NCI-H2029 treated with DMSO at 0.1 percent for 48 hours (cell line): Measurements from ENCODE around the gene C19orf73.
"Not testable (repeated sequence)": the region's sequence is repeated elsewhere in the genome, so short reads cannot be mapped to it uniquely, and the experiment has no call there.

ENCODE experiments used
- DNase-seq: peaks from one replicate; lab custom pipeline; 2025; lab: John Stamatoyannopoulos, UW

C19orf73 gene

DNA sequence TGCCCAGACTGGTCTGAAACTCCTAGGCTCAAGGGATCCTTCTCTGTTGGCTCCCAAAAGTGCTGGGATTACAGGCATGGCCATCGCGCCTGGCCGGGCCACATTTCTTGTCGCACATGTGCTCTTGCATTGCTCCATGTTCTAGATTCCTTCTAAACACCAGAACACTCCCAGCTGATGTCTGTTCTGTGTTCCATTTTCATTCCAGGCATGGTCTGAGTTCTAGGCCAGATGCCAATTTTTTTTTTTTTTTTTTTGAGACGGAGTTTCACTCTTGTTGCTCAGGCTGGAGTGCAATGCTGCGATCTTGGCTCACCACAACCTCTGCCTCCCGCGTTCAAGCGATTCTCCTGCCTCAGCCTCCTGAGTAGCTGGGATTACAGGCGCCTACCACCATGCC, 2.9 kb upstream of the C19orf73 start:
- not testable (repeated sequence) for DNase-seq

GRCh38 chr19:49120868-49121267, 1.9 kb upstream of the C19orf73 start:
- no peak for DNase-seq

DNA sequence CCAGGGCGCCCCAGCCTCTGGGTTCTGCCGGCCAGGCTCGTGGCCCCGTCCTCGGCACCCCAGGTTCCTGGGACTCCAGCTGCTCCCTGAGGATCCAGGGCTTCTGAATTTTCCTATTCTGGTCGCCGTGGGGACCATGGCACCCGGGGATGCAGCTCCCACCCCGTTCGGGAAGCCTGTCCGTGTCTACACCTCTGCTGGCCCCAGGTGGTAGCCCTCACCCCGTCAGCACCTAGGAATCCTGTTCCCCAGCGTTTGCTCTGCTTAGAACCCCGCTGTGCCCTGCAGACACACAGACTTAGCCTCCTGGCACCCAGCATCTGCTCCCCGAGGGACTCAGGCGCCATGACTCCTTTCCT, 1.4 kb upstream of the C19orf73 start:
- DNase-seq: no peak

GRCh38 chr19:49119411-49120324, 725 bp upstream of the C19orf73 start, which contains the start of gene PPFIA3:
Gene PPFIA3 (plus strand): TSS chr19:49119544. CDS start chr19:49127874, 8,330 bp downstream.
- no peak for DNase-seq

- DNase-seq: no peak
These were observed 1.0 kb downstream of the C19orf73 start for GRCh38 chr19:49117677-49118564.

GRCh38 chr19:49116544-49116943, 2.4 kb downstream of the C19orf73 start:
- no peak for DNase-seq

DNA sequence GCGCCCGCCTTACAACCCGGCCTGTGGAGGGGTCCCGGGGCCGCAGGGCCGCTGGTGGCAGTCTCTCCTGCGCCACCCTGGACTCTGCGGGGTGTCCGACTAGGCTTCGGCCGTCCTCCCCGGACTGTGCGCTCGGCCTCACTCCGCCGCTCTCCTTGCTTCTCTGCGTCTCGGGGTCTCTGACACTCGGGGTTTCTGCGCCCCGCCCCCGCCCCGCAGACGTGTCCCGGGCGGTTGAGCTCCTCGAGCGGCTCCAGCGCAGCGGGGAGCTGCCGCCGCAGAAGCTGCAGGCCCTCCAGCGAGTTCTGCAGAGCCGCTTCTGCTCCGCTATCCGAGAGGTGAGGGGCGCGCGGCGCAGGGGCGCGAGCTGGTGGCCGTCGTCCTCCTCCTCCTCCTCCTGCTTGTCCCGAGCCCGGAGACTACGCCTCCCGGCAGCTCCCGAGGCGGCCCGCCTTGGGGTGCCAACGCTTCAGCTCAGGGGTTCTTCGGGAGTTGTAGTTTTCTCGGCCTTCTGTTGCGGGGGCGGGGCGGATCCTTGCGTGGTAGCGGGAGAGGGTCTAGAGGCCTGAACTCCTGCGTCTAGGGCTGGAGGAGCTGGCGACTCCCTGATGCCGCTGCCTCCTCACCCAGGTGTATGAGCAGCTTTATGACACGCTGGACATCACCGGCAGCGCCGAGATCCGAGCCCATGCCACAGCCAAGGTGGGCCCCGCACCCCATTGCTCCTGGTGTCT, 4.1 kb downstream of the C19orf73 start:
- DNase-seq: no peak

DNA sequence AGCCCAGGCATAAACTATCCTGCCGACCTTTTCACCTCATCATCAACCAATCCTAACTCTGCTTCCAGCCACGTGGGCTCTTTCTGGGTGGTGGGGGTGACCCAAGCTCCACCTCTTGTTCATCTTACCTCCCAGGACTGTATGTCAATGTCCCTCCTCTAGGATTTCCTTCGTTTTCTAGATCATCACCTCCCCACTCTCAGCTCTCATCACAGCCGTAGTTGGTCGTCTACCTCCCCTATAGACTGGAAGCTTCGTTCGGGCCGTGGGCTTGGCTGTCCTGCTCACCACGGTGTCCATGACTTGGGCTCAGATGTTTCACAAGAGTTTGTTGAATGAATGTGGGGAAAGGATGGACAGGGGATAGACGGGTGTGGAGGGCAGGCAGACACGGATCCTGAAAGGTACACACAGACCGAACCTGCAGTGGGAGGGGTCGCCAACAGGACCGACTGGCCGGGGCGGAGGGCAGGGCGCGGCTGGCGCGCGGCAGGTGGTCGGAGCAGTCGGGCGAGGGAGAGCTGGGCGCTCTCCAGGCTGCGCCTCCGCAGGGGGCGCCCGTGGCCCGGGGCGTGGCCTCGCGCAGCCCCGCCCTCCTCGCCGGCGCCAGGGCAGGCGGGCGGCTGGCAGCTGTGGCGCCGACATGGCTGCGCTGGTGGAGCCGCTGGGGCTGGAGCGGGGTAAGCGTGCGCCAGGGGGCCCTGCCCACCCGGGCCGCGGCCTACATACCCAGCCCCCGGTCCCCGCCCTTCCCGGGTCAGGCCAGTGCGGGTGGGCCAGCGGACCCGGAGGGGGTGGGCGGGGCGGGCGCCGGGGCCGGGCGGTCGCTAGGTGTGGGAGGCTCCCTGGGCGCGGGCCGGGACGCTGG, 4.9 kb downstream of the C19orf73 start, which contains the start of gene LIN7B:
TSS of gene LIN7B (plus strand) at position 609 of the 868 bp plus-strand sequence. CDS start at position 644, 35 bp downstream.
- peak; percentile 42 for DNase-seq

GRCh38 chr19:49111218-49111998, 7.5 kb downstream of the C19orf73 start:
- DNase-seq: no peak

DNA sequence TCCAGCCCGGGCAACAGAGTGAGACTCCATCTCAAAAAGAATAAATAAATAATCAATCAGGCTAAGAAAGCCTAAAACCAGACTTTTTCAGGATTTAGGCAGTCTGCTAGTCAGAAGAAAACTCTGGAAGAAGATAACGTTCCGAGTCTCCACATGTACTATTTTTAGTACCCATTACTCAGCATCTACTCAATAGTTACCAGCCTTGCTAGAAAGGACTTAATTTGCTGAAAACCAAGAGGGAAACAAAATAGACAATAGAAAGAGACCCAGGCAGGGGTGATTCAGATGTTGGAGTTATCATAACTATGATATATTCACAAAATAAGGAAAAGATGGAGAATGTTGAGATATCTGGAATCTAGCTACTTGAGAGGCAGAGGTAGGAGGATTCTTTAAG, 8.4 kb downstream of the C19orf73 start:
- no peak for DNase-seq

DNA sequence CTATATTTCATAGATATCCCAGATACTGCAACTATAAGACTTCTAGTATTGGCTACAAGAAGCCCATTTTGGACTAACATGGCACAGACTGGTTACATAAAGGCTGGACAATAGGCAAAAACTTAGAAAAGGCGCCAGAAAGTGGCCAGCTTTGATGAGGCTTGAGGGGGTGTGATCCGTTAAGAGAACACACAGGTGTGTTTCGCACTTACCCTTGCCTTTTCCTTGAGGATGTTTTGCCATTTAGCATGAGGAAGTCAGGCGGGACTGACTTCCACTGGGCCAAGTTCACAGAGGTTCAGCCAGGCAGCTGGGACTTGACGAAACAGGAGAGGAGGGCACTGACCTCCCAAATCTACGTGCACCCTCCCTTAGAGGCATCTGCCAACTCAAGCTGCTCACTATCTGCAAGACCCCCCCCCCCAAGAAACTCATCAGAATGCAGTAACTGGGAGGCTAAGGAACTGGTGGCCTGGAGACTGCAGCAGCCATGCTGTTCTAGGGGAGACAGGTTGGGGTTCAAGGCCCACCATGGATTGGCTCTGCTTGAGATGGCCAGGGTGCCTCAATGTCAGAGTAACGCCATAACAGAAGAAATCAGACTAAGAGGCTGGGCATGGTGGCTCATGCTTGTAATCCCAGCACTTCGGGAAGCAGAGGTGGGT, 9.2 kb downstream of the C19orf73 start:
- no peak for DNase-seq

- DNase-seq: no peak
These were observed 9.9 kb downstream of the C19orf73 start for GRCh38 chr19:49109051-49109450.

DNA sequence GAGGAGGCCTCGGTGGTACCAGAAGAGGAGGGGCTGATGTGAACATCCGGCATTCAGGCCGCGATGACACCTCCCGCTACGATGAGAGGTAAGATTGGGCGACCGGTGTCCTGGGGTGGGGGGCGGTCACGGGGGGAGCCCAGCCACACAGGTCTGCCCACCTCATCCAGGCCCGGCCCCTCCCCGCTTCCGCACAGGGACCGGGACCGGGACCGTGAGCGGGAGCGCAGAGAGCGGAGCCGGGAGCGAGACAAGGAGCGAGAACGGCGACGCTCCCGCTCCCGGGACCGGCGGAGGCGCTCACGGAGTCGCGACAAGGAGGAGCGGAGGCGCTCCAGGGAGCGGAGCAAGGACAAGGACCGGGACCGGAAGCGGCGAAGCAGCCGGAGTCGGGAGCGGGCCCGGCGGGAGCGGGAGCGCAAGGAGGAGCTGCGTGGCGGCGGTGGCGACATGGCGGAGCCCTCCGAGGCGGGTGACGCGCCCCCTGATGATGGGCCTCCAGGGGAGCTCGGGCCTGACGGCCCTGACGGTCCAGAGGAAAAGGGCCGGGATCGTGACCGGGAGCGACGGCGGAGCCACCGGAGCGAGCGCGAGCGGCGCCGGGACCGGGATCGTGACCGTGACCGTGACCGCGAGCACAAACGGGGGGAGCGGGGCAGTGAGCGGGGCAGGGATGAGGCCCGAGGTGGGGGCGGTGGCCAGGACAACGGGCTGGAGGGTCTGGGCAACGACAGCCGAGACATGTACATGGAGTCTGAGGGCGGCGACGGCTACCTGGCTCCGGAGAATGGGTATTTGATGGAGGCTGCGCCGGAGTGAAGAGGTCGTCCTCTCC, 11.1 kb downstream of the C19orf73 start:
- DNase-seq: no peak

DNA sequence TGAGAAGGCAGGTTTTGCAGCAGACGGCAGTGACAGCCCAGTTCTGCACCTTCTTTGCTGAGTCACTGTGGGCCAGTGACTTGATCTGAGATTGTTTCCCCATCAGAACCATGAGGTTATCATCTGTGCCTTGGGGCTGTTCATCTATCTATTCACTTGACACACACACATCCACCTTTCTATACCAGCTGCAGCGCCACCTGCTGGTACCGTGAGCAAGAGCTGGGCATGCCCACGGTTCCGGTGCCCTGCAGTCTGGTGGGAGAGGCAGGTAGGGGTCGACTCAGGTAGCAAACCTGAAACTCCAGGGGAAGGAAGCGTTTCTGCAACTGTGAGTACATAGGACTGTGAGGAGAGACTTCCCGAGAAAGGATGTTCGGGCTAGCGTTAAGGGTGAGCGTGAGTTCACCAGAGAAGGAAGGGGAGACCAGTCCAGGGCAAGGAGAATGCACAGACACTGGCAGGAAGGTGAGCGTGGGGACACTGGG, 12.3 kb downstream of the C19orf73 start:
- no peak for DNase-seq

GRCh38 chr19:49104229-49104864, 14.6 kb downstream of the C19orf73 start:
- no peak for DNase-seq

DNA sequence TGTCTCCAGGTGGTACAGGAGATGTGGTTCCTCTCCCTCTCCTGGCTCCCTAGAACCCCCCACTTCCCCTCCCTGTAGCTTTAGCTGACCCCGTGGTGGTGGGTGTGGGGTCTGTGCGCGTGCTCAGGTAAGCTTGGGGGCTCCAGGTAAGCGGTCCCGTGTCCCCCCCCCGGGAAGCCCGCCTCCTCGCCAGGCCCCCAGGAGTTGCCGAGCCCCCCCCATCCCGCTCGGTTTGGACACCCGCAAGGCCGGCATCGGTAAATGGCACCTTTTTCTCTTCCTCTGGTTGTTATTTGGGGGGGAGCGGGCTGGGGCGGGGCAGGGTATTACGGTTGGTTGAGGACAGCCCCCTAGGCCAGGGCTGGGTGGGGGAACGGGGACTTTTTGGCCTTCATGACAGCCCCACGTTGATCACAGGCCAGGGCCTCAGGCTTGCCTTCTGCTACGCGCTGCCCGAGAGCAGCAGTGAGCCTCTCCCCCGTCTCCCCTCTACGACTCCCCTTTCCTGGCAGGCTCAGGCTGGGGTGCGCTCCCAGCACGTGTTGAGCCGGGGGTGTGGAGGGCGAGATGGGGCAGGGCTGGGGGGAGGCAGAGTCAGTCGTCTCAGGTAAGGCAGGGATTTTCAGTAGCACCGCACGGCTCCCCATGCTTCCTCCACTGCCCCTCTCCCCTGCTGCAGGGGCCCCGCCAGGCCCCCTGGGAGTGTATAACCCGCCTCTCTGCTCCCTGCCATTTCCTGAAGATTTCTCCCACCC, 15.4 kb downstream of the C19orf73 start:
- no peak for DNase-seq

DNA sequence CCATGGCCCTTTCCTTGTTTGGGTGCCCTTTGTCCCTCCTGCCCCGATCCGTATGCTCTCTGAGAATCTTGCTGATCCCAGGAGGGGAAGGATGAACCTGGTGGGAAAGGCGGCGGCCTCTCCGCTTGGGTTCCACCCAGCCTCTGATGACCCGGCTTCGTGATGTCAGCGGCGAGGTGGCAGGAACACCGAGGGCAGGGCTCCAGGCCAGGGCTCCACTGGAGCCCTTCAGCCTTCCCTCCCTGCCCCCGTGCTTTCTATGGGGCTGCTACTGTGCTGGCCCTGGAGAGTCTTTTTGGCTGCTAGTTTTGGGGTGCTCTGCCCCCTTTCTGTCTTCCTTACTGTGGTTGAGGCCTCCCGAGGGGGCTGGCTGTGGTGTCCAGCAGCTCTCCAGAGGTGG, 16.6 kb downstream of the C19orf73 start:
- no peak for DNase-seq
